A549 treated with RU486 at 1 μM for 4 hours (cell line): ENCODE results near the gene MDM4. TPM values are rescaled to one million over a fixed set of nuclear protein-coding genes. Genes with fewer than 3 reads are reported as not detected.

Experiments
- total RNA-seq: library from RNA; stranded (reverse); fragments of 200-300 nt; extraction: Qiagen RNA extraction; gene quantifications from 5 replicates; pipeline ENCODE4 v1.2.3, GENCODE V29; 2022; ENCODE audit warnings: low read depth

Gene MDM4, protein sequence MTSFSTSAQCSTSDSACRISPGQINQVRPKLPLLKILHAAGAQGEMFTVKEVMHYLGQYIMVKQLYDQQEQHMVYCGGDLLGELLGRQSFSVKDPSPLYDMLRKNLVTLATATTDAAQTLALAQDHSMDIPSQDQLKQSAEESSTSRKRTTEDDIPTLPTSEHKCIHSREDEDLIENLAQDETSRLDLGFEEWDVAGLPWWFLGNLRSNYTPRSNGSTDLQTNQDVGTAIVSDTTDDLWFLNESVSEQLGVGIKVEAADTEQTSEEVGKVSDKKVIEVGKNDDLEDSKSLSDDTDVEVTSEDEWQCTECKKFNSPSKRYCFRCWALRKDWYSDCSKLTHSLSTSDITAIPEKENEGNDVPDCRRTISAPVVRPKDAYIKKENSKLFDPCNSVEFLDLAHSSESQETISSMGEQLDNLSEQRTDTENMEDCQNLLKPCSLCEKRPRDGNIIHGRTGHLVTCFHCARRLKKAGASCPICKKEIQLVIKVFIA
- total RNA-seq = 3.3 to 4.8 TPM (median 4.4 TPM) in 5 replicates

DNA sequence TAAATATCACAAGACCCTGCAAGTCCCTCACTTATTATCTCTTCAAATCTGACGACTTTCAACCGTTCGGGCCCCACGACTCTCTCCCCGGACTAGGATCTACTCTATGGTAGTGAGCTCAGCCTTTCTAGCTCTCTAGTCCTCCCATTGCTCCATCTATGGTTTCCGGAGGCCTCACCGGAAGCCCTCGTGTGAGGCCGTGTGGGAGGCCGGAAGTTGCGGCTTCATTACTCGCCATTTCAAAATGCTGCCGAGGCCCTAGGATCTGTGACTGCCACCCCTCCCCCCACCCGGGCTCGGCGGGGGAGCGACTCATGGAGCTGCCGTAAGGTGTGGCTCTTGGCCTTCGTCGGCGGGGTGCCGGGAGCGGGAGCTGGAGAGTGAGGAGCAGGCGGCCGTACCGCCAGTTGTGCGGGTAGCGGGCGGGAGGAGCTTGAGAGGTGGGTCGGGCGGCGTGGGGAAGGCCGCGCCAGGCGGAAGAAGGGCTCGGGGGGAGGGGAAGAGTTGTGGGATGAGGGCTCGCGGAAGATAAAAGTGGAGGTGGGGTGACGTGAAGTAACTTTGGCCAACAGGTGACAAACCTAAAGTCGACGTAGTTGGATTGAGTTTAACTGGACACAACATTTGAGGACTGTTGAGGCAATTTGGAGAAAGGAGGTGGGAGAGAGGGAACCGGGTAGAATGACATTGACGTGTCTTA, at the start of gene MDM4:
Gene MDM4, plus strand, starts transcription at position 227 of the 700 bp plus-strand sequence. CDS start 9,113 bp downstream, outside the sequence.

DNA sequence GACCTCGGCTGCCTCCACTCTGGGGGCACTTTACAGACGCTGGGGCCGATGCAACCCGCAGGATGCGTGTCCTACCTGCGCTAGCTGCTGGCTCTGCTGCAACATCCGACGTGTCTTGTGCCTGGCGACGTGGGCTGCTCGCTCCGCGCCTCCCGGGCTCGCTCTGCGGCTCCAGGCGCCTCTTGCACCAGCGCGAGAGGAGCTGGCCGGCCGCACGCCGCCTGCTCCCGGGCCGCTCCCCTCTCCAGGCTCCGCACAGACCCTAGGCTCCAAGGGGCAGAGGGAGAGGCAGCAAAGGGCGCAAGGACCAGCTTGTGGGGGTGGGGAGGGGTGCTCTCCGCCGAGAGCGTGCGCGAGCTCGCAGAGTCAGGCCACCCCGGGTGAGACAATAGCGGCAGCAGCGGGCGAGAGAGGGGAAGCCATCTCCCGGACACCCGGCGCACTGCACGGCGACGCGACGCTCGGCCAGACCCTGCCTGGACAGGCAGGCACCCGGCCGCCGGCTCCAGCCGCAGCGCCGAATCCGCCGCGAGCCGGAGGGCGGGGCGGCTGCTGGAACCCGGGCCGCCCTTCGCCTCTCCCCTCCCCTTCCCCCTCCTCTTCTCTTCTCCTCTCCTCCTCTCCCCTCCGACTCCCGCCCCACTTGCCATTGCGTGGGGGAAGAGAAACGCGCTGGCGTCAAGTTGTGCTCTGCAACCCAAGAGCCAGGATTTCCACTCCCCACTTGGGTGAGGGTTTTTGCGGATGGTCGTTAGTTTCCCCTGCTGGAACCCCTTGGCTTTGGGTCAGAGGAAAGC, 21.7 kb upstream of the MDM4 start, which contains the start of gene PIK3C2B:
Gene PIK3C2B, minus strand, starts transcription at position 525 of the 797 bp plus-strand sequence. CDS start 25,003 bp downstream, outside the sequence.

Other genes starting within 250 kb of the MDM4 start
- 16.9 to 32.3 TPM (median 25.3 TPM) in 5 replicates for gene PLEKHA6, start 156.5 kb upstream of the MDM4 start, total RNA-seq
- gene PPP1R15B, start 104.6 kb upstream of the MDM4 start, total RNA-seq = 20.8 to 34.4 TPM (median 27.5 TPM) in 5 replicates
- 5.8 to 8.7 TPM (median 7.7 TPM) in 5 replicates for gene PIK3C2B, start 21.6 kb upstream of the MDM4 start, total RNA-seq
- gene LRRN2, start 169.3 kb downstream of the MDM4 start, total RNA-seq = 13.6 to 21.1 TPM (median 15.6 TPM) in 5 replicates